Naive B cell (primary cell): ENCODE measurements around the gene TMEM14B. TPM values are rescaled to one million over a fixed set of nuclear protein-coding genes. Genes with fewer than 3 reads are reported as not detected.

Source experiments
- ATAC-seq, 2 donors: fragments of 150-1000 bp; cut with Tn5 transposase; 2 replicates each; pipeline ENCODE4 v1.10.0; 2021; ENCODE audit warnings: low read depth in 2 of 2, mild to moderate bottlenecking in 2 of 2, moderate library complexity in 2 of 2
- DNase-seq: peaks from one replicate; pipeline ENCODE4 v3.0.0; 2022
- H3K27ac Mint-ChIP-seq, 6 donors: one replicate each; pipeline ENCODE4 v1.8.0; 2020 to 2022; ENCODE audit warnings: mild to moderate bottlenecking in 6 of 6, mixed read lengths in 6 of 6, moderate library complexity in 5 of 6, inconsistent platforms in 2 of 6
- H3K27me3 Mint-ChIP-seq, 3 donors: one replicate each; pipeline ENCODE4 v1.8.0; 2021 to 2022; ENCODE audit warnings: mixed read lengths in 3 of 3, mild to moderate bottlenecking in 1 of 3
- H3K36me3 Mint-ChIP-seq, 2 donors: one replicate each; pipeline ENCODE4 v1.8.0; 2020 to 2022; ENCODE audit warnings: mixed read lengths in 2 of 2, inconsistent platforms in 1 of 2, mild to moderate bottlenecking in 1 of 2
- H3K4me1 Mint-ChIP-seq, 3 donors: one replicate each; pipeline ENCODE4 v1.8.0; 2020 to 2022; ENCODE audit warnings: mixed read lengths in 3 of 3, inconsistent platforms in 1 of 3, mild to moderate bottlenecking in 1 of 3, moderate library complexity in 1 of 3
- H3K4me3 Mint-ChIP-seq, 8 donors: one replicate each; pipeline ENCODE4 v1.8.0; 2020 to 2022; ENCODE audit warnings: mild to moderate bottlenecking in 8 of 8, mixed read lengths in 8 of 8, moderate library complexity in 8 of 8, inconsistent platforms in 2 of 8
- H3K9me3 Mint-ChIP-seq, 7 donors: one replicate each; pipeline ENCODE4 v1.8.0; 2020 to 2022; ENCODE audit warnings: mixed read lengths in 7 of 7, mild to moderate bottlenecking in 5 of 7, inconsistent platforms in 2 of 7, moderate library complexity in 1 of 7
- polyA plus RNA-seq, 6 donors: library from polyadenylated mRNA; unstranded; fragments of 300-500 nt; fragmentation: Illumina TruSeq; gene quantifications; one replicate each; pipeline ENCODE4 v1.2.3, GENCODE V29; 2021; ENCODE audit warnings: low read depth in 6 of 6

The TMEM14B gene
- polyA plus RNA-seq, 6 donors from 2014 or later: 165 to 210 (median 186) TPM

DNA sequence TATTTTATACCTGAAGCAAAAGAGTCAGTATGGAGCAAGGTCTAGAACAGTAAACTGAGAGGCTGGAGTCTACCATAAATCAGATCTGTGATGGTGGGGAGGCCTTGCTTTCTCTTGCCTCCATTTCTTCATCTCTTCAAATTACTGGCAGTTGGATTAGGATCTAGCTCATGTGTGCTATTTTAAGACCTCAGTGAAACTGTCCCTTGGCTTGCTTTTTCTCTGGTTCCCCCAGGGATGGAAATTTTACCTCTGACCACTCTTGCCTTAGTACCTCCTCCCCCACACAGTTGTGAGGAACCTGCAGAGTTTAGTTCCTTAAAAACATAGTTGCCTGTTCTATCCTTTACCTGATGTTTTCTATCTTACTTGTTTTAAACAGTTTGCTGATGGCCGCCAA lies 8.5 kb downstream of the TMEM14B start:
- Mint-ChIP-seq H3K4me1 (peaks cover 0 to 17% (median 15%) of the 10 kb centered on the region in 3 donors), H3K27ac (peak overlapping the region in 1 of 6 donors; percentile 41), H3K9me3 (no peaks in the 10 kb centered on the region), H3K4me3 (no peak overlapping the region), H3K36me3 (peaks cover 11 to 34% of the 10 kb centered on the region in 2 donors), H3K27me3 (no peaks in the 10 kb centered on the region)
- ATAC-seq (no peak), DNase-seq (no peak)

DNA sequence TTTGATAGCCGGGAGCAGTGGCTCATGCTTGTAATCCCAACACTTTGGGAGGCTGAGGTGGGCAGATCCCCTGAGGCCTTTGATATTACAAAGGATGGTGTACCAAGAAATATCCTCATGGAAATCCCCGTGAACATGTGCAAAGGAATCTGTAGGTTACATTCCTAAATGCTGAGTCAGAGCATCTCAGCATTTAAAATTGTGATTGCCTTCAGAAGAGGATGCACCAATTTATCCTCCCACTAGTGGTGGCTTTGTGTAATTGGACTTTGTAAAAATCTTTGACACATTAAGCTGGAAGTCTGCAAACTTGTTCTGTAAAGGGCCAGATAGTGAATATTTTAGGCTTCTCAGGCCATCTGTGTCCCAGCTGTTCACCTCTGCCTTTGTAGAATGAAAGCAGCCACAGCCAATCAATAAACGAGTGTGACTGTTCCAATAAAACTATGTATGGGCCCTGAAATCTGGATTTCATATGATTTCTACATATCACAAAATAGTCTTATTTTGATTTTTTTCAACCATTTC lies 11.8 kb downstream of the TMEM14B start:
- H3K36me3 Mint-ChIP-seq: peaks cover 0 to 32% of the 10 kb centered on the region in 2 donors
- DNase-seq: peak; percentile 4

DNA sequence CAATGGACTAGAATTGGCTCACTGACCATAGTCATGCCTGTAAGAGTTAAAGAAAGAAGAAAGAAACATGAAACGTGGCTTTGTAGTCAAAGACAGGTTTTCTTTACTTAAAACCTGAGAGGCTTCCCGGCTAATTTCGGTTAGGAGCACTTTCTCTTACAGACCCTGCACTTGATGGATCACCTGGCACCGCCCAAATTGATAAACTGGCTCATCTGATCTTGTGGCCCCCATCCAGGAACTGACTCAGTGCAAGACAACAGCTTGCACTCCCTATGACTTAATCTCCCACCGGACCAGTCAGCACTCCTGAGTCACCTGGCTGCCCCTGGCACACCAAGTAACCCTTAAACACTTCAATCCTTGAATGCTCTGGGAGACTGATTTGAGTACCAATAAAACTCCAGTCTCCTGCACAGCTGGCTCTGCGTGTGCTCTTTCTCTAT lies 12.3 kb downstream of the TMEM14B start:
- Mint-ChIP-seq H3K27ac (no peak overlapping the region), H3K27me3 (no peaks in the 10 kb centered on the region), H3K36me3 (peaks cover 0 to 29% of the 10 kb centered on the region in 2 donors), H3K9me3 (no peaks in the 10 kb centered on the region), H3K4me1 (peaks cover 0 to 8% (median 6%) of the 10 kb centered on the region in 3 donors), H3K4me3 (no peak overlapping the region)
- no peak for ATAC-seq
- DNase-seq: no peak

More for the DNA sequence above, 11.8 kb downstream of the TMEM14B start:
- Mint-ChIP-seq H3K4me3 (no peak overlapping the region), H3K27me3 (no peaks in the 10 kb centered on the region), H3K27ac (no peak overlapping the region), H3K9me3 (no peaks in the 10 kb centered on the region), H3K4me1 (peaks cover 0 to 8% (median 7%) of the 10 kb centered on the region in 3 donors)
- ATAC-seq: peak; percentile 30 to 41

DNA sequence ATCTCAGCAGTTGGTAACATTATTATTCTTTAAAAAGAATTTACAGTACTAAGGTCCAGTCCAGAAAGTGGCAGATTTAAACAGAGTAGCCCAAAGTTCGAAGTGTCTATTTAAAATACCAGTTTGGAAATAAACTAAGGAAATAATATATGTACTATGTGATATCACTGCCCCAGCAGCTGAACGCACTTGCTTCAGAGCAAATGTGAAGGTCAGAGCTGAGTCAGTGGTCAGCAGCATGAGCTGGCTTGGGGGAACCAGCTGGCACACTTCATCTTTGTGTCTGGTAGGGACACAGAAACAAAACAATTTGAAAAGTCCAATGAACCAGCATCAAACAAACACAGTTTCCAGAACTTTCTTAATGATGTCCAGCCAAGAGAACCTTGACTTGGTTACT lies 15.4 kb downstream of the TMEM14B start:
- Mint-ChIP-seq H3K27ac (no peak overlapping the region), H3K9me3 (no peaks in the 10 kb centered on the region), H3K36me3 (peaks cover 0 to 11% of the 10 kb centered on the region in 2 donors), H3K4me1 (peaks cover 0 to 7% (median 6%) of the 10 kb centered on the region in 3 donors), H3K27me3 (no peaks in the 10 kb centered on the region), H3K4me3 (no peak overlapping the region)
- DNase-seq (no peak), ATAC-seq (no peak)

DNA sequence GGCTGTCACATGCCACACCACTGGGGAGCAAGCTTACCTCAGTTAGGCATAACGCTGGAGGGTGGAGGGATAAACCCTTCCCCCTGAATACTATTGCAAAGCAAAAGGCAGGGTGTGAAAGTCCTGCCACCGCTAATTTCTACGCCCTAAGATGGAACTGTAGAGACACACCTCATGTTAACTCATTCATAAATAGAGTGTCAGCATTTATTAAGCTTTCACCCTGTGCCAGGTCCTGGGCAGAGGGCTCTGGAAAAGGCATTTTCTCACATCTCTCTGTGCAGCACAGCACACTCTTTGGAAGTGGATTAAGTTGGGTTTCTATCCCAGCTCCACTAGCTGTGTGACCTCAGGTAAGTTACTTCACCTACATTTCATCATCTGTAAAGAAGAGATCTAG lies 21.8 kb downstream of the TMEM14B start:
- no peaks in the 10 kb centered on the region for H3K9me3 Mint-ChIP-seq
- DNase-seq (no peak), ATAC-seq (no peak)
- H3K27me3 Mint-ChIP-seq: no peaks in the 10 kb centered on the region
- H3K4me1 Mint-ChIP-seq: no peaks in the 10 kb centered on the region
- H3K36me3 Mint-ChIP-seq: peaks cover 10 to 15% of the 10 kb centered on the region in 2 donors
- H3K4me3 Mint-ChIP-seq: no peak overlapping the region
- H3K27ac Mint-ChIP-seq: no peak overlapping the region

DNA sequence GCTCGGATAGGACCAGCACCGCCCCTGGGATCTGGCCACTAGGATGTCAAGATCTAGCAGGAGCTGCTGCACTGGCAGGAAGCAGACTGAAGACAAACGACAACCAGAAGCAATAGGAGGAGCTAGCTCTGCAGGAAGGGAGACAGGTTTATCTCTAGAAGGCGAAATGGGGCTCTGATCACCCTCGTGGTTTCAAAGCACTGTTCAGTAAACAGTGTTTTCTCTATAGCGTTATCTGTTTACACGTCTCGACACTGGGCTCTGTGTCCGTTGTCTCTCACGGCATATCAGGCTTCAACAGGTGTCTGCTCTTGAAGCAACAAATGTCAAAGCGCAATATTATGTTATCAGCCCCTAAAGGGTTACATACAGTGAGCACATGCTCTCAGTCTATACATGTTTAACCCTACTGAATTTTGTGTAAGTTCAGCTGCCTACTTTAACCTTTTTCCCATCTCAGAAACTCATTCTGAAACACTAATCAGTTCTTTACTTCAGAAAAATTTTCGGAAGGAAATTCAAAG lies 23.8 kb downstream of the TMEM14B start:
- Mint-ChIP-seq H3K9me3 (no peaks in the 10 kb centered on the region), H3K27me3 (no peaks in the 10 kb centered on the region), H3K27ac (peak overlapping the region in 1 of 6 donors; percentile 43), H3K36me3 (peaks cover 11 to 15% of the 10 kb centered on the region in 2 donors), H3K4me1 (no peaks in the 10 kb centered on the region), H3K4me3 (no peak overlapping the region)
- no peak for DNase-seq
- ATAC-seq: no peak

DNA sequence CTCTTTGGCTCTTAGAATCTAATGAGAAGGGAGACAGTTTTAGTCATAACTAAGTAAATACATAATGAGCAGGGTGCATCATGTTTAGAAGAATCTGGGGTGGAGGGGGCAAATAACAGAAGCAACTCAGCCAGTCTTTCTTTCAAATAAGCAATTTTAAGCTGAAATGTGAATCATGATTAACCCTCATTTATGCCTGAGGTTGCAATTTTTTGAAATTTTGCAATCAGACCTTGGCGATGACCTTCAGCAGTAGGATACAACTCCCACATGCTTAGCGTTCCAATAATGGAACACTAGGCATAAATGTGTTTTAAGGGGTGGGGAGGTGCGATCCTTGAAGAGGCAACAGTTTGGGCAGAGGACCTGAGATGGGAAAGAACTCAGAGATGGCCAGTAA lies 30.6 kb downstream of the TMEM14B start:
- Mint-ChIP-seq H3K9me3 (no peaks in the 10 kb centered on the region), H3K27ac (peak overlapping the region in 1 of 6 donors; percentile 20), H3K4me3 (no peak overlapping the region)

DNA sequence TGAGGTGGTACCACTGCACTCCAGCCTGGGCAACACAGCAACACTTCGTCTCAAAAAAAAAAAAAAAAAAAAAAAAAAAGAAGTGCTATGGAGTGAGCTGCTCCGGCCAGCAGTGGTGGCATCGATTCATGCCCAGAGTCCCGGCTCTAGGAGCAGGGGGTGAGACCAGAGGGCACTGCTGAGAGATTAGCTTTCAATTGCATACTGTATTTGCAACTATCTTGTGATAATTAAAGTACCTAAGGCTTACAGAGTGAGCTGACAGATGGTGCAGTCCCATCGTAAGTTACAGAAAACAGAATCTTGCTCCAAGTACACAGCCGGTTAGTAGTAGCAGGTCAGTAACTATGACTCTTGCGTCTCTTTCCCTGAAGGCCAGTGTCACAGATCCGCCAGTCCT lies 31.5 kb downstream of the TMEM14B start:
- Mint-ChIP-seq H3K9me3 (no peaks in the 10 kb centered on the region), H3K36me3 (peaks cover 17 to 24% of the 10 kb centered on the region in 2 donors), H3K27ac (no peak overlapping the region), H3K4me3 (no peak overlapping the region), H3K4me1 (peaks cover 0 to 1% (median 0%) of the 10 kb centered on the region in 3 donors), H3K27me3 (no peaks in the 10 kb centered on the region)
- ATAC-seq: no peak
- no peak for DNase-seq

More for the DNA sequence above, 30.6 kb downstream of the TMEM14B start:
- Mint-ChIP-seq H3K4me1 (peaks cover 0 to 1% (median 0%) of the 10 kb centered on the region in 3 donors), H3K27me3 (no peaks in the 10 kb centered on the region), H3K36me3 (peaks cover 14 to 20% of the 10 kb centered on the region in 2 donors)
- ATAC-seq (no peak), DNase-seq (no peak)

DNA sequence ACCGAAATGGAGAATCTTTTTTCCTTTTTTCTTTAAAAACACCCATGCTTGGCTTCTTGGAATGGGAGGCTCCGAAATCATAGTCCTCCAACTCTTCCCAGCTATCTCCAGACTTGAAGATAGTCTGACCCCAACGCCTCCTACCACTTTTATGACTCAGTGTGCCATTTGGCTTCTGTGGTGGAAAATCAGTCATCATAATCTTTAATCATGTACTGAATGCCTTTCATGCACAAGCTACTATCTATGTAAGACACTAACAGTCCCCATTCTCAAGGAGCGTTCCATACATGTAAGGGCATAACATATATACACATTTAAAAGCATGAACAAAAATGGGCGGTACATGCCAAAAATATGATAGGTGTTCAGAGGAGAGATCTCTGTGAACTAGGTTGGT lies 44.1 kb downstream of the TMEM14B start:
- ATAC-seq (no peak), DNase-seq (no peak)
- Mint-ChIP-seq H3K27me3 (no peaks in the 10 kb centered on the region), H3K9me3 (peaks cover 0 to 5% (median 0%) of the 10 kb centered on the region in 7 donors), H3K4me3 (no peak overlapping the region), H3K4me1 (no peaks in the 10 kb centered on the region), H3K36me3 (peaks cover 8 to 9% of the 10 kb centered on the region in 2 donors), H3K27ac (no peak overlapping the region)

DNA sequence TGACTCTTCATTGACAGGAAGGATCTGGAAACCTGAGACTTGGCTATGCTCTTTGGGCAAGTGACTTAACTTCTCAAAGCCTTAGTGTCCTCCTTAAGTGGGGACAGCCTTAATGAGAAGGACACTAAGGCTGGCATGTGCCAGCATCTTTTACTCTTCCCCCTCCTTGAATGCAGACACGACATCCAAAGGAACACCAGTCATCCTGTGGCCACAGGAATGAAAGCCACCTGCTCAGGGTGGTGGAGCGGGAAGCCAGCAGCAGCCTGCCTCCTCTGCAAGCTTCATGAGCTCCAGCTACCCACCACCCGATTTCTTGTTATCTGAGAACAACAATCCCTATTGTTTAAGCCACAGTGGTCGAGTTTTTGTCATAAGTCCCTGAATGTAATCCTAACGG lies 44.5 kb downstream of the TMEM14B start:
- peaks cover 0 to 2% (median 0%) of the 10 kb centered on the region in 7 donors for H3K9me3 Mint-ChIP-seq

DNA sequence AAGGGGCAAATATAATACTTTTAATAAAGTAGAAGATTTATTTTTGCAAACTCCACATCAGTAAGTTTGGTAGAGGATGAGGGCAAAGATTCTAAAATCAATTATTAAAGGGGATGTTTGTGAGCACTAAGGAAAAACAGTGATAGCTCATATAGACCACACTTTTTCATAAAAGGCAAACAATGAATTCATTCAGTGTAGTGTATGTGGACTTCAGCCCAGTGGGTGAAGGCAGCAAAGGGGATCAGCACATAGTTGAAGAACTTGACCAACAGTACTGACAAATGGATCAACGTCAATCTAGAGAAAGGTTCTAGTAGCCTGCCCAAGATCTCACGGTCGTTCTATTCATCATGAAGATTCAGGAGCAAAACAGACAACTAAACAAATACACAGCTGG lies 45.4 kb downstream of the TMEM14B start:
- DNase-seq (no peak), ATAC-seq (no peak)
- Mint-ChIP-seq H3K27me3 (no peaks in the 10 kb centered on the region), H3K9me3 (no peaks in the 10 kb centered on the region), H3K27ac (peak overlapping the region in 1 of 6 donors; percentile 16), H3K4me1 (no peaks in the 10 kb centered on the region), H3K4me3 (no peak overlapping the region), H3K36me3 (peaks cover 0 to 9% of the 10 kb centered on the region in 2 donors)

More for the DNA sequence above, 44.5 kb downstream of the TMEM14B start:
- no peak overlapping the region for H3K27ac Mint-ChIP-seq
- ATAC-seq (no peak), DNase-seq (no peak)
- H3K4me1 Mint-ChIP-seq: no peaks in the 10 kb centered on the region
- H3K4me3 Mint-ChIP-seq: no peak overlapping the region
- no peaks in the 10 kb centered on the region for H3K27me3 Mint-ChIP-seq
- peaks cover 4 to 9% of the 10 kb centered on the region in 2 donors for H3K36me3 Mint-ChIP-seq

DNA sequence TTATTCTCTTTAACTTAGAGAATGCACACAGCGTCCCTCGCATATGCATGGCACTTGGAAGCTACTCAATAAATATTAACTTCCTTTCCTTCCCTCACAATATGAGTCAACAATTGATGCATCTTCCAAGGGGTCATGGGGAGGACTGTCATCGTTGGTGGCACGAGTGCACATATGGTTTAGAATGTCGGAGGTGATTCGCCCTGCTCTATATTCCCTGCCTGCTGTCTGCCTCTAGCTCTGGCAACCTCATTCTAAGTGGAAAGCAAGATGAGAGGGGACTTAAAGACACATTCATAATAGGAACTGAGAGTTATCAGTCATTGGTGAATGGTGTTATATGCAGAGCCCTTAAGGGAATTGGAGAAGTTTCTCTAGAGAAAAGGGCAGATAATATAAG lies 46.1 kb downstream of the TMEM14B start:
- no peaks in the 10 kb centered on the region for H3K27me3 Mint-ChIP-seq
- no peak for DNase-seq
- no peak overlapping the region for H3K4me3 Mint-ChIP-seq
- H3K36me3 Mint-ChIP-seq: peaks cover 0 to 9% of the 10 kb centered on the region in 2 donors
- H3K9me3 Mint-ChIP-seq: no peaks in the 10 kb centered on the region
- no peak overlapping the region for H3K27ac Mint-ChIP-seq
- no peaks in the 10 kb centered on the region for H3K4me1 Mint-ChIP-seq
- ATAC-seq: no peak

DNA sequence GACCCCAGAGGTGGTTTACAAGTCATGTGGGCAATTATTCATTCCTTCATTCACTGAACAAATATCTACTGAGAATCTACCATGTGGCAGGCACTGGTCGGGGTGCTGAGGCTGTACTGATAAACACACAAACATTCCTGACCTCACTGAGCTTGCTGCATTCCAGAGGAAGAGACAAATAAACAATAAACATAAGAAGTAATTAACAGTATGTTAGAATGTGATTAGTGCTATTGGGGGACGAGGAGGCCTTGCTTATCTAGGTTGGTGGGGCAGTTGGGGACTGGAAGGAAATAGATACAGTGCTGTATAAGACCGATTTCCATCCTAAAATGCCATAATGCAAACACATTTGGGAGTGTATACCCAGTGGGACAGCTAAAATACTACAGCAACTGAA lies 46.6 kb downstream of the TMEM14B start:
- DNase-seq: no peak
- Mint-ChIP-seq H3K27ac (no peak overlapping the region), H3K4me3 (no peak overlapping the region), H3K36me3 (peaks cover 0 to 4% of the 10 kb centered on the region in 2 donors), H3K9me3 (no peaks in the 10 kb centered on the region), H3K4me1 (no peaks in the 10 kb centered on the region), H3K27me3 (no peaks in the 10 kb centered on the region)
- ATAC-seq: no peak

DNA sequence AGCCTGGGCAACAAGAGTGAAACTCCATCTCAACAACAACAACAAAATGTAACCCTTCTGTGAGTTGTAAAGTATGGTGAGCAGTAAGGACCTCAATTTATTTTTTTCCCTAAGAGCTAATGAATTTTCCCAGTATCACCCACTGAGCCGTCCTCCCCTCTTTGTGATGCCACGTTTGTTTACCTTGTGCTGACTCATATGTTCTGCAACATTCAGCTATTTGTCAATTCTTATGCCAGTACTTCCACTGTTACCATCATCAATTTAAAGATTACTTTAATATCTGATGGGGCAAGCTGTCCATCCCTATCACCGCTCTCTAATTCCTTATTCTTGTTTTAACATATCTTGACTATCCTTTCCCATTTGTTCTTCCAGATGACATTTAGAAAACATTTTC lies 53.2 kb downstream of the TMEM14B start:
- H3K4me3 Mint-ChIP-seq: no peak overlapping the region
- no peak overlapping the region for H3K27ac Mint-ChIP-seq
- H3K27me3 Mint-ChIP-seq: no peaks in the 10 kb centered on the region
- no peaks in the 10 kb centered on the region for H3K9me3 Mint-ChIP-seq
- H3K4me1 Mint-ChIP-seq: no peaks in the 10 kb centered on the region
- ATAC-seq: no peak
- no peaks in the 10 kb centered on the region for H3K36me3 Mint-ChIP-seq
- DNase-seq: no peak
